ENCODE measurements around the gene NUCB2. TPM values are rescaled to one million over a fixed set of nuclear protein-coding genes. Genes with fewer than 3 reads are reported as not detected.

The NUCB2 gene
- total and polyA plus RNA-seq, 2 donors (not counting 3 experiments of a cell fraction or from before 2014, with no cell fraction given): 41.9 to 114 TPM

DNA sequence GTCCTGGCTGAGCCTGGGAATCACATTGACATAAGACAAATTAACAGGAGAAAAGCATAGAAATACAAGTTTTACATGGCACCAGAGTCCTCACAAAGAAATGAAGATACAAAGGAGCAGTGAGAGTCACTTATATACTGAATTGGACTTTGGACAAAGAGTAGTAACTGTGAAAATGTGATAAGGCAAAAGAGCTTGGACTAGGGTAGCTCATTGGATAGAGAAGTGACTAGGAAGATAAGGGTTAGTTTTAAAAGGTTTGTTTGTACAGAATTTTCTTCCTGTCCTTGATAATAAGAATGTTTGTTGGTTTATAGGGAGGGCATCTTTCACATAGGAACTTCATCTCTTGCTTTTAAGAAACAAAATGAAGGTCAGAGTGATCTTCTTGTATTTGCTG is 17.9 kb upstream of the NUCB2 start:
- dilution Hi-C loops (cut with MboI; ENCODE audit: extremely low pct_ligation_motif_present, low sequenced_read_pairs) (no loop called here), intact Hi-C loops (cut with micrococcal nuclease) (no loop called here)
- DNase-seq (ENCODE audit: low read depth, low spot score) (no peak), FAIRE-seq (no peak)
- Histone ChIP-seq H3K27ac (ENCODE audit: insufficient read depth, low read depth, low read length) (no peak overlapping the region), H3K4me3 (replicated peaks in 1 of 3; ENCODE audit: insufficient read depth in 1 of 3, low read depth in 1 of 3, low read length in 3 of 3) (no peak overlapping the region), H3K9me3 (replicated peaks; ENCODE audit: control insufficient read depth, insufficient read depth, low read length) (no peaks in the 10 kb centered on the region), H3K9ac (replicated peaks; ENCODE audit: extremely low read depth, insufficient read depth, low read length) (no peak overlapping the region), H3K9me1 (replicated peaks; ENCODE audit: control insufficient read depth, extremely low read depth, insufficient read depth, low read length) (no peaks in the 10 kb centered on the region), H4K20me1 (replicated peaks; ENCODE audit: control insufficient read depth, extremely low read depth, insufficient read depth, low read length) (no peaks in the 10 kb centered on the region), H3K4me2 (ENCODE audit: insufficient read depth, low read length) (no peak overlapping the region), H2AFZ (ENCODE audit: low read depth, low read length) (no peak overlapping the region), H3K4me1 (ENCODE audit: control insufficient read depth, extremely low read depth, insufficient read depth, low read length) (no peaks in the 10 kb centered on the region), H3K36me3 (ENCODE audit: control insufficient read depth in 2 of 2, extremely low read depth in 1 of 2, insufficient read depth in 2 of 2, low read length in 2 of 2) (no peaks in the 10 kb centered on the region), H3K27me3 (ENCODE audit: control insufficient read depth in 2 of 2, insufficient read depth in 2 of 2, low read length in 2 of 2) (no peaks in the 10 kb centered on the region), H3K79me2 (ENCODE audit: control insufficient read depth, insufficient read depth, low read length) (no peaks in the 10 kb centered on the region)
- no TSS peak for BruUV-seq (replicated peaks)
- ChIA-PET CTCF (interaction anchor here (1.0 to 2.1 kb wide), 2 partner anchors 9 to 29 kb away, joined by 3 to 8 read pairs; no protein-coding TSS in a partner anchor), POLR2A (no interaction called here)
- no peak for TF ChIP-seq EZH2 (IDR thresholded peaks at IDR 0.05; ENCODE audit: borderline replicate concordance, low read depth, low read length, severe bottlenecking)
- no peak for TF ChIP-seq POLR2A (IDR thresholded peaks at IDR 0.05; ENCODE audit: low read depth, low read length)
- no peak for TF ChIP-seq GATA2 (IDR thresholded peaks at IDR 0.05; ENCODE audit: insufficient read depth, insufficient read length, low read depth, low read length)
- no peak for TF ChIP-seq JUN (IDR thresholded peaks at IDR 0.05; ENCODE audit: borderline replicate concordance, insufficient read depth, insufficient read length, low read depth)
- no peak for TF ChIP-seq POLR2AphosphoS5 (IDR thresholded peaks at IDR 0.05; ENCODE audit: insufficient read depth, low read depth, low read length)
- TF ChIP-seq, protein P1, sequence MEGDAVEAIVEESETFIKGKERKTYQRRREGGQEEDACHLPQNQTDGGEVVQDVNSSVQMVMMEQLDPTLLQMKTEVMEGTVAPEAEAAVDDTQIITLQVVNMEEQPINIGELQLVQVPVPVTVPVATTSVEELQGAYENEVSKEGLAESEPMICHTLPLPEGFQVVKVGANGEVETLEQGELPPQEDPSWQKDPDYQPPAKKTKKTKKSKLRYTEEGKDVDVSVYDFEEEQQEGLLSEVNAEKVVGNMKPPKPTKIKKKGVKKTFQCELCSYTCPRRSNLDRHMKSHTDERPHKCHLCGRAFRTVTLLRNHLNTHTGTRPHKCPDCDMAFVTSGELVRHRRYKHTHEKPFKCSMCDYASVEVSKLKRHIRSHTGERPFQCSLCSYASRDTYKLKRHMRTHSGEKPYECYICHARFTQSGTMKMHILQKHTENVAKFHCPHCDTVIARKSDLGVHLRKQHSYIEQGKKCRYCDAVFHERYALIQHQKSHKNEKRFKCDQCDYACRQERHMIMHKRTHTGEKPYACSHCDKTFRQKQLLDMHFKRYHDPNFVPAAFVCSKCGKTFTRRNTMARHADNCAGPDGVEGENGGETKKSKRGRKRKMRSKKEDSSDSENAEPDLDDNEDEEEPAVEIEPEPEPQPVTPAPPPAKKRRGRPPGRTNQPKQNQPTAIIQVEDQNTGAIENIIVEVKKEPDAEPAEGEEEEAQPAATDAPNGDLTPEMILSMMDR (IDR thresholded peaks at IDR 0.05; ENCODE audit: extremely low read depth in 1 of 2, insufficient read depth in 1 of 2, low read depth in 1 of 2, low read length in 2 of 2): no peak
- no peak for TF ChIP-seq MAX (IDR thresholded peaks at IDR 0.05; ENCODE audit: insufficient read depth, insufficient read length)
- TF ChIP-seq FOS (IDR thresholded peaks at IDR 0.05; ENCODE audit: borderline replicate concordance, insufficient read depth, low read length): no peak
- no peak for TF ChIP-seq MYC (IDR thresholded peaks at IDR 0.05; ENCODE audit: low read depth, low read length)
